ENCODE results near the gene RANBP17. TPM values are rescaled to one million over a fixed set of nuclear protein-coding genes. Genes with fewer than 3 reads are reported as not detected.

Gene RANBP17
- 29.0 and 29.7 TPM in 2 replicates for total RNA-seq (2012; rRNA removed)
- polyA plus RNA-seq (2012; rRNA removed): 7.9 and 8.2 TPM in 2 replicates
- polyA plus RNA-seq (2012; cell fraction: cytosol; rRNA removed): 2.0 and 2.5 TPM in 2 replicates
- polyA plus RNA-seq (2012; cell fraction: nucleus; rRNA removed; ENCODE audit: low replicate concordance): 14.5 and 60.3 TPM in 2 replicates
- Bru-seq, nascent RNA: percentile 82 among the genes with signal in this experiment
- percentile 68 among the genes with signal in this experiment for BruChase-seq, experiment 1, labeled RNA remaining after a 6-hour chase
- percentile 88 among the genes with signal in this experiment for BruChase-seq, experiment 2, labeled RNA remaining after a 2-hour chase
- long read RNA-seq, full-length matches to known transcripts: 2 of 12 reads
- long read RNA-seq, partial matches to known transcripts: 1 of 12 reads
- long read RNA-seq, other reads (novel, unspliced or antisense): 9 of 12 reads

DNA sequence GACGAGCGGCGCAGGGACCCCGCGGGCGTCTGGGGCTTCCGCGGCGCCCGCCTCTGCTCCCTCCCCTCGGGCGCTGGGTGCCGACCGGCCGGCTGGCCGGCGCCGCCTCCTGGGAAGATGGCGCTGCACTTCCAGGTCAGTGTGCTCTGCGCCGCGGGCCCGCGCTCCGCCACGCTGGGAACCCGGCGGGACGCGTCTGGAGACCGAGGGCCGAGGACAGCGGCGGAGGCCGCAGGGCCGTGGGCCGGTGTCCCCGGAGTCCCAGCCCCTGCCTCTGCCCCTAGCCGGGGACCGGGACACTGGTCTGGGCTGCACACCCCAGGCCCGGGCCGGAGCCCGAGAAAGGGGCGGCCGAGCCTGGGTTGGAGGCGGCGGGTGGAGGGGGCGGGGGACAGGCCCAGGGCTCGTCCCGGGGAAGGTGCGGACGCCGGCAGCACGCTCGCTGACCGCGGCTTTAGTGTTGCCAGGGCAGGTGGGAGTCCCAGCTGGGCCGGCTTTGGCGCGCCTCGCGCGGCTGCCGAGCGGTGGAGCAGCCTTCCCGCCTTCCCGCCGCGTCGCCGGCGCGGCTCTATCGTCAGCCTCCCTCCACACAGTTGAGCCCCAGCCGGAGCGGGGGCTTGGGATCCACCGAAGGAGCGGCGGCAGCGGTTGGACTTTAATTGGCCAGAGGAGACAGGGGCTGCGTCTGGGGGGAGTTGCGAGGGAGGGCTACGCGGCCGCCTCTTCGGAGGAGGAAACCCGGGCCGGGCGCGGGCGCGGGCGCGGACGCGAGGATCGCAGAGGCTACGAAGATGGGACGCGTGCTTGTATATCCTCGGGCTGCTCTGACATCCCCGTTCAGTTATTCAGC is at the start of gene RANBP17:
TSS of gene RANBP17 (plus strand) at position 102 of the 850 bp plus-strand sequence.
- peak within 1 kb of the TSS; percentile 27; the same call in 1 of the 2 replicates for H3K56ac ChIP-seq (ENCODE audit: extremely low read depth, insufficient read depth, low read length)
- H2AFZ ChIP-seq (replicated peaks; ENCODE audit: low read length, poor library complexity): peak within 1 kb of the TSS; percentile 93
- peak within 1 kb of the TSS; percentile 17; the same call in 1 of the 2 replicates for H2BK20ac ChIP-seq (ENCODE audit: low read depth, low read length)
- H3K14ac ChIP-seq (replicated peaks; ENCODE audit: low read depth, low read length): peak within 1 kb of the TSS; percentile 74
- no peaks in the 10 kb centered on the region; the same call in 1 of the 2 replicates for H4K20me1 ChIP-seq (ENCODE audit: insufficient read depth, low read length)
- peak within 1 kb of the TSS; percentile 93 for H3K4me3 ChIP-seq (ENCODE audit: insufficient read depth, low read depth, low read length)
- H3K27ac ChIP-seq (ENCODE audit: insufficient read depth, low read length): peak within 1 kb of the TSS; percentile 81
- peak within 1 kb of the TSS; percentile 1 to 46; a peak in 2 of 4 replicates for H4K8ac ChIP-seq (ENCODE audit: low read depth in 2 of 2, low read length in 2 of 2)
- peak within 1 kb of the TSS; percentile 90 for H3K4ac ChIP-seq (ENCODE audit: low read depth, low read length)
- H3K36me3 ChIP-seq (ENCODE audit: control insufficient read depth, insufficient read depth, low read length): no peaks in the 10 kb centered on the region
- peak within 1 kb of the TSS; percentile 90 for H3K9ac ChIP-seq (ENCODE audit: low read depth, low read length)
- CTCF ChIA-PET: no interaction called here
- H3K9me3 ChIP-seq (ENCODE audit: control insufficient read depth, insufficient read depth, low read length): peaks cover 11% of the 10 kb centered on the region
- H3K79me1 ChIP-seq (ENCODE audit: low read depth in 1 of 2, low read length in 2 of 2): peaks cover 17 to 35% of the 10 kb centered on the region in 2 experiments
- H3K18ac ChIP-seq (ENCODE audit: low read depth, low read length): peak within 1 kb of the TSS; percentile 87
- peak within 1 kb of the TSS; percentile 62 for H4K91ac ChIP-seq (ENCODE audit: insufficient read depth, low read depth, low read length)
- intact Hi-C loops (cut with micrococcal nuclease): loop anchor here (1.0 to 2.0 kb wide), 3 partner anchors 31 to 51 kb away; no protein-coding TSS in a partner anchor
- ATAC-seq (ENCODE audit: low read depth): peak; percentile 88
- WGBS, 2 experiments (ENCODE audit: extremely low coverage in 2 of 2, insufficient read length in 1 of 2): 2% methylated on average over 23 of the region's 102 CpGs; no CpG with 5 or more reads in 1 of the 2 experiments
- H2BK15ac ChIP-seq (ENCODE audit: low read depth, low read length): no peak within 1 kb of the TSS; the same call in 2 of the 3 replicates
- peak within 1 kb of the TSS; percentile 77 for H3K23ac ChIP-seq (ENCODE audit: low read depth, low read length)
- H3K4me1 ChIP-seq (ENCODE audit: control insufficient read depth, insufficient read depth, low read length): peaks cover 7% of the 10 kb centered on the region
- peak within 1 kb of the TSS; percentile 84 for H2AK9ac ChIP-seq (replicated peaks; ENCODE audit: low read depth, low read length, poor library complexity)
- H2AK5ac ChIP-seq (ENCODE audit: low read depth, low read length): no peak within 1 kb of the TSS; the same call in 1 of the 2 replicates
- peak within 1 kb of the TSS; percentile 77 for H2BK5ac ChIP-seq (ENCODE audit: low read depth, low read length, poor library complexity, severe bottlenecking)
- H3K9me1 ChIP-seq (ENCODE audit: insufficient read depth, low read length): peaks cover 4% of the 10 kb centered on the region; the same call in 1 of the 2 replicates
- H3K4me2 ChIP-seq (ENCODE audit: low read depth, low read length): peak within 1 kb of the TSS; percentile 96
- in situ Hi-C loops (cut with MboI; ENCODE audit: low sequenced_read_pairs): no loop called here
- TF ChIP-seq POLR2A (IDR thresholded peaks at IDR 0.05; ENCODE audit: low read depth, low read length): peak; percentile 33; the same call in 1 of the 2 replicates
- no peak for TF ChIP-seq NFE2L2 (IDR thresholded peaks at IDR 0.05; ENCODE audit: low read depth, low read length)
- TF ChIP-seq SMC3 (IDR thresholded peaks at IDR 0.05; ENCODE audit: low read depth, low read length): 0 out of 2 replicates have a peak, but pooled peaks have one; percentile 3
- peak; percentile 11; the same call in 1 of the 2 replicates for TF ChIP-seq RAD21 (IDR thresholded peaks at IDR 0.05; ENCODE audit: low read length)
- TF ChIP-seq RCOR1 (IDR thresholded peaks at IDR 0.05; ENCODE audit: insufficient replicate concordance, low read length): no peak
- peak; percentile 70 for TF ChIP-seq MAZ (IDR thresholded peaks at IDR 0.05; ENCODE audit: borderline replicate concordance, low read depth, low read length)
- TF ChIP-seq, protein P1, sequence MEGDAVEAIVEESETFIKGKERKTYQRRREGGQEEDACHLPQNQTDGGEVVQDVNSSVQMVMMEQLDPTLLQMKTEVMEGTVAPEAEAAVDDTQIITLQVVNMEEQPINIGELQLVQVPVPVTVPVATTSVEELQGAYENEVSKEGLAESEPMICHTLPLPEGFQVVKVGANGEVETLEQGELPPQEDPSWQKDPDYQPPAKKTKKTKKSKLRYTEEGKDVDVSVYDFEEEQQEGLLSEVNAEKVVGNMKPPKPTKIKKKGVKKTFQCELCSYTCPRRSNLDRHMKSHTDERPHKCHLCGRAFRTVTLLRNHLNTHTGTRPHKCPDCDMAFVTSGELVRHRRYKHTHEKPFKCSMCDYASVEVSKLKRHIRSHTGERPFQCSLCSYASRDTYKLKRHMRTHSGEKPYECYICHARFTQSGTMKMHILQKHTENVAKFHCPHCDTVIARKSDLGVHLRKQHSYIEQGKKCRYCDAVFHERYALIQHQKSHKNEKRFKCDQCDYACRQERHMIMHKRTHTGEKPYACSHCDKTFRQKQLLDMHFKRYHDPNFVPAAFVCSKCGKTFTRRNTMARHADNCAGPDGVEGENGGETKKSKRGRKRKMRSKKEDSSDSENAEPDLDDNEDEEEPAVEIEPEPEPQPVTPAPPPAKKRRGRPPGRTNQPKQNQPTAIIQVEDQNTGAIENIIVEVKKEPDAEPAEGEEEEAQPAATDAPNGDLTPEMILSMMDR (conservative IDR thresholded peaks at IDR 0.05; ENCODE audit: low read depth, low read length): peak; percentile 13; the same call in 1 of the 2 replicates
- no TSS peak for BruUV-seq (replicated peaks)
- DNase-seq: peak; percentile 67
- dilution Hi-C loops (cut with HindIII; ENCODE audit: low sequenced_read_pairs, unreplicated experiment): no loop called here
- no peaks in the 10 kb centered on the region for H3K27me3 ChIP-seq (ENCODE audit: control insufficient read depth, insufficient read depth, low read length)
- peak within 1 kb of the TSS; percentile 76; the same call in 1 of the 2 replicates for H2BK120ac ChIP-seq (ENCODE audit: low read depth, low read length)
- POLR2A ChIA-PET (ENCODE audit: unreplicated experiment): no interaction called here
- H4K5ac ChIP-seq (ENCODE audit: low read depth, low read length): no peak within 1 kb of the TSS; the same call in 1 of the 2 replicates

Data from IMR-90 (cell line).